Tibial nerve (tissue), 4 donors: ENCODE measurements around the gene INTS1. TPM values are rescaled to one million over a fixed set of nuclear protein-coding genes. Genes with fewer than 3 reads are reported as not detected.

Experiments used
- DNase-seq, 2 donors: peaks; one replicate each; pipeline ENCODE4 v3.0.0-alpha.2; 2019; ENCODE audit warnings: low spot score in 2 of 2
- H3K27ac ChIP-seq, 4 donors: fragments of 200-600 bp; sonication (generic) in 3 of 4; one replicate each; pipeline ENCODE4 v1.5.1; 2017 to 2019; ENCODE audit warnings: mild to moderate bottlenecking in 1 of 4
- H3K27me3 ChIP-seq, 2 donors: fragments of 200-600 bp; sonication (generic) in 1 of 2; one replicate each; pipeline versions ENCODE4 v1.5.1 to v1.6.0; 2017 to 2019
- H3K36me3 ChIP-seq, 3 donors: fragments of 200-600 bp; sonication (generic); one replicate each; pipeline ENCODE4 v1.5.1; 2018 to 2019
- H3K4me1 ChIP-seq, 4 donors: fragments of 200-600 bp; sonication (generic) in 3 of 4; one replicate each; pipeline ENCODE4 v1.5.1; 2017 to 2019
- H3K4me3 ChIP-seq, 4 donors: fragments of 200-600 bp; sonication (generic) in 3 of 4; one replicate each; pipeline ENCODE4 v1.5.1; 2017 to 2019; ENCODE audit warnings: mild to moderate bottlenecking in 1 of 4, moderate library complexity in 1 of 4
- H3K9me3 ChIP-seq, 4 donors: fragments of 200-600 bp; sonication (generic) in 3 of 4; one replicate each; pipeline ENCODE4 v1.5.1; 2017 to 2019
- EP300 ChIP-seq, 2 donors: sonication (generic); formaldehyde crosslinking; IDR thresholded peaks; one replicate each; pipeline ENCODE4 v1.6.1; 2017; ENCODE audit warnings: antibody characterized with exemption in 2 of 2, mild to moderate bottlenecking in 1 of 2
- POLR2A ChIP-seq, 2 donors: fragments of 450-650 bp; IDR thresholded peaks; one replicate each; pipeline ENCODE4 v1.6.1; 2017; ENCODE audit warnings: antibody characterized with exemption in 2 of 2, mild to moderate bottlenecking in 2 of 2, moderate library complexity in 2 of 2
- WGBS, 2 donors: methylation state at CpG; one replicate each; pipeline ENCODE4 v1.1.5; 2018; 5-methylcytosine and 5-hydroxymethylcytosine counted together
- total RNA-seq, 4 donors: library from RNA; depleted of rRNA; stranded (reverse); fragments of >200 nt; gene quantifications; one replicate each; pipeline ENCODE4 v1.1.0, GENCODE V29; 2016
- TF ChIP-seq, protein P1 (sequence below), 5 experiments: fragments of 200-600 bp in 3 of 5; fragments of 450-650 bp in 2 of 5; sonication (generic) in 3 of 5; IDR thresholded peaks; one replicate each; pipeline ENCODE4 v1.5.1; 2016 to 2019; ENCODE audit warnings: antibody characterized with exemption in 5 of 5, mild to moderate bottlenecking in 3 of 5, moderate library complexity in 2 of 5

The INTS1 gene
- total RNA-seq, 4 donors from 2014 or later = 45.7 to 81.6 (median 52.3) TPM

DNA sequence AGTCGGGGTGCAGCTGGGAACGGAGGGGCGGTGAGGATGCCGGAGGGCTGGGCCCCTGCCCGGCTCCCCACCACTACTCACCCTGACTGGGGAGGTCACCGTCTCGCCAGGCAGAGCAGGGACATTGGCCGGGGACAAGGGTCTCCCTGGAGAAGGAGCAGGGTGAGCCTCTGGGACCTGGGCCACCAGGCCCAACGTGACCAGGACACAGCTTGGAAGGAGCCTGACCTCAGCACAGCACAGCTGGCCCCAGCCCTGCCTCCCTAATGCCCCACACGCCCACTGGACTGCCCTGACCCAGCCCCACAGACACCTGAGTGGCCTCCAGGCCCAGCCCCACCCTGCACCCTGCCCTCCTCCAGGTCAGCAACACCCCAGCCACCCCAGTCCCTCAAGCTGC lies 66.0 kb downstream of the INTS1 start:
- Histone ChIP-seq H3K4me3 (no peak overlapping the region), H3K27ac (no peak overlapping the region), H3K9me3 (no peaks in the 10 kb centered on the region), H3K36me3 (peaks cover 0 to 92% (median 0%) of the 10 kb centered on the region in 3 donors), H3K27me3 (no peaks in the 10 kb centered on the region), H3K4me1 (peaks cover 0 to 4% (median 0%) of the 10 kb centered on the region in 4 donors)
- WGBS, 2 donors = 84% methylated on average over 10 of the region's 10 CpGs; no CpG with 5 or more reads in 1 of the 2 donors
- no peak for DNase-seq
- TF ChIP-seq, protein P1, sequence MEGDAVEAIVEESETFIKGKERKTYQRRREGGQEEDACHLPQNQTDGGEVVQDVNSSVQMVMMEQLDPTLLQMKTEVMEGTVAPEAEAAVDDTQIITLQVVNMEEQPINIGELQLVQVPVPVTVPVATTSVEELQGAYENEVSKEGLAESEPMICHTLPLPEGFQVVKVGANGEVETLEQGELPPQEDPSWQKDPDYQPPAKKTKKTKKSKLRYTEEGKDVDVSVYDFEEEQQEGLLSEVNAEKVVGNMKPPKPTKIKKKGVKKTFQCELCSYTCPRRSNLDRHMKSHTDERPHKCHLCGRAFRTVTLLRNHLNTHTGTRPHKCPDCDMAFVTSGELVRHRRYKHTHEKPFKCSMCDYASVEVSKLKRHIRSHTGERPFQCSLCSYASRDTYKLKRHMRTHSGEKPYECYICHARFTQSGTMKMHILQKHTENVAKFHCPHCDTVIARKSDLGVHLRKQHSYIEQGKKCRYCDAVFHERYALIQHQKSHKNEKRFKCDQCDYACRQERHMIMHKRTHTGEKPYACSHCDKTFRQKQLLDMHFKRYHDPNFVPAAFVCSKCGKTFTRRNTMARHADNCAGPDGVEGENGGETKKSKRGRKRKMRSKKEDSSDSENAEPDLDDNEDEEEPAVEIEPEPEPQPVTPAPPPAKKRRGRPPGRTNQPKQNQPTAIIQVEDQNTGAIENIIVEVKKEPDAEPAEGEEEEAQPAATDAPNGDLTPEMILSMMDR (IDR thresholded peaks at IDR 0.05) = no peak

DNA sequence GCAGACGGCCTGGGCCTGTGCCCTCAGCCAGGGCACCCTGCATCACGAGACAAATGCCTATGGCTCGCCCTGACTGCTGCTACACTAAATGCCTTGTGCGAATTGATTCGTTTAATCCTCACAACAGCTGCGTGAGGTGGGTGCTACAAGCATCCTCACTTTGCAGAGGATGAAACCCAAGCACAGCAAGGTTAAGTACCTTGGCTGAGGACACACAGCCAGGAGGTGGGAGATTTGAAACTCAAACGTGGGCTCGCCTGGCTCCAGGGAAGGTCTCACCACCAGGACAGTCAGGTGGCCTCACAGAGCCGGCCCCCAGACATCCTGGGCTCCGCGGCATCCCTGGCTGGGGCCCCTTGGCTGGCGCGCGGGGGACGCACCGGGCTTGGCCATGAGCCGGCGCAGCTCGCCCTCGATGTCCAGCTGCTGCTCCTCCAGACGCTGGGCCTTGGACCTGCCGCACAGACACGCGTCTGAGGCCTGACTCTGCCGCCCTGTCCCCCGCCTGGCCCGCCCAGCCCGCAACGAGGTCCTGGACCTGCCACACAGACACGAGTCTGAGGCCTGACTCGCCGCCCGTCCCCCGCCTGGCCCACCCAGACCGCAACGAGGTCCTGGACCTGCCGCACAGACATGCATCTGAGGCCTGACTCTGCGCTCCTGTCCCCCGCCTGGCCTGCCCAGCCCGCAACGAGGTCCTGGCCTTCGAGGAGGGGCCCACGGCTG lies 66.9 kb downstream of the INTS1 start:
- Histone ChIP-seq H3K9me3 (no peaks in the 10 kb centered on the region), H3K36me3 (peaks cover 0 to 83% (median 0%) of the 10 kb centered on the region in 3 donors), H3K27ac (no peak overlapping the region), H3K4me1 (peaks cover 0 to 13% (median 2%) of the 10 kb centered on the region in 4 donors), H3K4me3 (no peak overlapping the region), H3K27me3 (no peaks in the 10 kb centered on the region)
- DNase-seq = no peak
- WGBS, 2 donors = 77 to 86% methylated on average over 21 to 39 of the region's 43 CpGs
- TF ChIP-seq EP300 (IDR thresholded peaks at IDR 0.05) (no peak), POLR2A (IDR thresholded peaks at IDR 0.05) (no peak)
- TF ChIP-seq, protein P1 (IDR thresholded peaks at IDR 0.05) = no peak

DNA sequence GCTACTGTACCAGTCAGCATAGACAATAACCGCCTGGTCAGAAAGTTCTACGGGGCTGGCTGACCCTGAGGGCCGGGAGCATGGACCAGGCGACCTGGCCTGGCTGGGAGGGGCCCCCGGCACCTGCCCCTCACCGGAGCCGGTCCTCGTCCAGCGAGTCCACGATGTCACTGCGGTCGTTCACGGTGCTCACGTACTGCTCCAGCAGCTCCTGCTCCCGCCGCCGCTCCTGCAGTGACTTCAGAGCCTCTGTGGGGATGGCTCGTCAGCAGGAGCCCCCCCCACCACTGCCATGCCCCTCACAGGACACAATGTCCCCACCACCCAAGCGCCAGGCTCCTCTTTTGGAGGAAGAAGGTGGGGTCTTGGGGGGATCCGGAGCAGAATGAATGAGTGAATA lies 67.6 kb downstream of the INTS1 start:
- peaks cover 0 to 76% (median 0%) of the 10 kb centered on the region in 3 donors for H3K36me3 ChIP-seq
- no peaks in the 10 kb centered on the region for H3K9me3 ChIP-seq
- TF ChIP-seq POLR2A (IDR thresholded peaks at IDR 0.05) (no peak), EP300 (IDR thresholded peaks at IDR 0.05) (no peak)
- TF ChIP-seq, protein P1 (IDR thresholded peaks at IDR 0.05) = no peak
- no peak for DNase-seq
- no peaks in the 10 kb centered on the region for H3K27me3 ChIP-seq
- H3K4me1 ChIP-seq = peaks cover 0 to 20% (median 2%) of the 10 kb centered on the region in 4 donors
- no peak overlapping the region for H3K27ac ChIP-seq
- no peak overlapping the region for H3K4me3 ChIP-seq
- 90 to 92% methylated on average over 20 of the region's 20 CpGs for WGBS, 2 donors

DNA sequence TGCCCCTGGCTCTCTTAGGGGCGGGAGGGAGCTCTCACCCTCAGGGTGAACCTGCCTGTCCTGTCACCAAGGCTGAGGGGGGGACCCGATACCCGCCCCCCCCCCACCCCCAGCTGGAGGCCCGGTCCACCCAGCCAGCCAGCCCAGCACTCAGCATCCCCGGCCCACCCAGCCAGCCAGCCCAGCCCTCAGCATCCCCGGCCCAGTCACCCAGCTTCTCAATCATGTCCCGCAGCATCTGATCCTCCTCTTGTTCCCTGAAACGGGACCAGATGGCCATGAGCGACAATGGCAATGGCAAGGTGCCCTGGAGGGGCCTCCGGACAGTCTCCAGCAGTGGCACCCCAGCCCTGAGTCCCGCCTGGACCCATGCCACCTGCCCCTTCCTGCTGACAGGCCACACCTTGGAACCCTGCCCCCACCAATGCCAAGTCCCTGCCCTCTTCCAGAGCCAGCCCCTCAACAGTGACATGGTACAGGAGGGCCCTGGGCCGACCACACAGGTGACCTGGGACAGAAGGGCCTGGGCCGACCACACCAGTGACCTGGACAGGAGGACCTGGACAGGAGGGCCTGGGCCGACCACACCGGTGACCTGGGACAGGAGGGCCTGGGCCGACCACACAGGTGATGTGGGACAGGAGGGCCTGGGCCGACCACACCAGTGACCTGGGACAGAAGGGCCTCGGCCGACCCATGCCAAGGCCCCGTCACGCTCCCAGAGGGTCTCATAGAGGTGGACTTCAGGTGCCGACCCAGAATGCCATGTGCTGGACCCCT lies 69.1 kb downstream of the INTS1 start:
- Histone ChIP-seq H3K9me3 (no peaks in the 10 kb centered on the region), H3K4me3 (no peak overlapping the region), H3K36me3 (peaks cover 0 to 61% (median 0%) of the 10 kb centered on the region in 3 donors), H3K4me1 (peaks cover 0 to 25% (median 2%) of the 10 kb centered on the region in 4 donors), H3K27me3 (peaks cover 0 to 12% of the 10 kb centered on the region in 2 donors), H3K27ac (no peak overlapping the region)
- no peak for DNase-seq
- TF ChIP-seq EP300 (IDR thresholded peaks at IDR 0.05) = no peak
- TF ChIP-seq, protein P1 (IDR thresholded peaks at IDR 0.05) = no peak
- TF ChIP-seq POLR2A (IDR thresholded peaks at IDR 0.05) = no peak
- 85 to 88% methylated on average over 18 to 20 of the region's 22 CpGs for WGBS, 2 donors
